ENCODE data around the gene HINFP. TPM values are rescaled to one million over a fixed set of nuclear protein-coding genes. Genes with fewer than 3 reads are reported as not detected.

The HINFP gene
- total RNA-seq, 1 experiment from 2014 or later: 42.4 TPM

GRCh38 chr11:119155733-119156492 is 34.5 kb downstream of the HINFP start:
- Histone ChIP-seq H3K4me1 (ENCODE audit: insufficient read depth, low read length) (no peaks in the 10 kb centered on the region), H3K79me2 (ENCODE audit: insufficient read depth, low read length) (no peaks in the 10 kb centered on the region), H3K79me1 (ENCODE audit: insufficient read depth, low read depth, low read length, poor library complexity, severe bottlenecking) (no peaks in the 10 kb centered on the region), H3K23ac (ENCODE audit: insufficient read length, low read depth, low read length) (no peak overlapping the region), H3K27ac (ENCODE audit: insufficient read length, low read depth, low read length) (no peak overlapping the region), H3K14ac (ENCODE audit: insufficient read depth, low read length) (no peak overlapping the region; the same call in 1 of the 2 replicates), H2BK5ac (ENCODE audit: insufficient read length, low read length) (no peak overlapping the region), H3K4ac (ENCODE audit: low read depth, low read length) (no peak overlapping the region), H2BK20ac (ENCODE audit: low read depth, low read length, poor library complexity, severe bottlenecking) (no peak overlapping the region), H2BK15ac (ENCODE audit: low read depth, low read length) (no peak overlapping the region), H3T11ph (ENCODE audit: low read length) (no peak overlapping the region), H3K23me2 (ENCODE audit: insufficient read length, low read depth, low read length, poor library complexity, severe bottlenecking) (no peaks in the 10 kb centered on the region), H4K91ac (ENCODE audit: insufficient read length, low read depth, low read length) (no peak overlapping the region), H3K27me3 (ENCODE audit: insufficient read depth, low read length) (no peaks in the 10 kb centered on the region; the same call in 1 of the 2 replicates), H3K56ac (ENCODE audit: insufficient read length, low read depth, low read length) (no peak overlapping the region), H4K5ac (ENCODE audit: insufficient read length, low read depth, low read length) (no peak overlapping the region), H2BK120ac (ENCODE audit: low read depth, low read length, poor library complexity, severe bottlenecking) (no peak overlapping the region), H2BK12ac (ENCODE audit: insufficient read length, low read depth, low read length) (no peak overlapping the region), H3K4me2 (ENCODE audit: insufficient read depth, insufficient read length, low read length) (no peak overlapping the region), H4K8ac (replicated peaks; ENCODE audit: insufficient read length, low read depth, low read length) (no peak overlapping the region), H2AFZ (ENCODE audit: low read length) (no peak overlapping the region), H3K18ac (ENCODE audit: insufficient read length, low read depth, low read length) (no peak overlapping the region), H3K9ac (ENCODE audit: extremely low read depth, insufficient read length, low read length) (no peak overlapping the region), H3K9me3 (ENCODE audit: control insufficient read depth, low read depth, low read length) (no peaks in the 10 kb centered on the region), H4K20me1 (ENCODE audit: control insufficient read depth, insufficient read depth, insufficient read length) (no peaks in the 10 kb centered on the region), H2AK5ac (ENCODE audit: insufficient read length, low read length) (no peak overlapping the region)
- Mint-ChIP-seq H3K4me3 (no peak overlapping the region; a peak in 1 of 5 replicates), H3K9me3 (no peaks in the 10 kb centered on the region), H3K27me3 (ENCODE audit: low read depth) (peaks cover 37% of the 10 kb centered on the region), H3K27ac (no peak overlapping the region), H3K36me3 (ENCODE audit: insufficient read depth in 1 of 3, low read depth in 3 of 3) (no peaks in the 10 kb centered on the region), H3K4me1 (peaks cover 13 to 20% of the 10 kb centered on the region in 2 experiments)
- WGBS (ENCODE audit: extremely low coverage, insufficient read length, low lambda C conversion rate): no CpG with 5 or more reads among the region's 8 CpGs
- peak; percentile 52 for TF ChIP-seq CTCF (conservative IDR thresholded peaks at IDR 0.05)
- DNase-seq: peak; percentile 59

Data from H9 (cell line).